ENCODE results near the gene FXR1.
A peak's percentile ranks its signal among the peaks of the same experiment; 100 is the strongest.

FXR1 gene

GRCh38 chr3:180913581-180914404 is 1.3 kb downstream of the FXR1 start:
- TF ChIP-seq, protein P1, sequence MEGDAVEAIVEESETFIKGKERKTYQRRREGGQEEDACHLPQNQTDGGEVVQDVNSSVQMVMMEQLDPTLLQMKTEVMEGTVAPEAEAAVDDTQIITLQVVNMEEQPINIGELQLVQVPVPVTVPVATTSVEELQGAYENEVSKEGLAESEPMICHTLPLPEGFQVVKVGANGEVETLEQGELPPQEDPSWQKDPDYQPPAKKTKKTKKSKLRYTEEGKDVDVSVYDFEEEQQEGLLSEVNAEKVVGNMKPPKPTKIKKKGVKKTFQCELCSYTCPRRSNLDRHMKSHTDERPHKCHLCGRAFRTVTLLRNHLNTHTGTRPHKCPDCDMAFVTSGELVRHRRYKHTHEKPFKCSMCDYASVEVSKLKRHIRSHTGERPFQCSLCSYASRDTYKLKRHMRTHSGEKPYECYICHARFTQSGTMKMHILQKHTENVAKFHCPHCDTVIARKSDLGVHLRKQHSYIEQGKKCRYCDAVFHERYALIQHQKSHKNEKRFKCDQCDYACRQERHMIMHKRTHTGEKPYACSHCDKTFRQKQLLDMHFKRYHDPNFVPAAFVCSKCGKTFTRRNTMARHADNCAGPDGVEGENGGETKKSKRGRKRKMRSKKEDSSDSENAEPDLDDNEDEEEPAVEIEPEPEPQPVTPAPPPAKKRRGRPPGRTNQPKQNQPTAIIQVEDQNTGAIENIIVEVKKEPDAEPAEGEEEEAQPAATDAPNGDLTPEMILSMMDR (IDR thresholded peaks at IDR 0.05; ENCODE audit: control insufficient read depth, insufficient read depth, low read depth, low read length, missing control alignments) = no peak
- no peak for DNase-seq (ENCODE audit: low read depth)

DNA sequence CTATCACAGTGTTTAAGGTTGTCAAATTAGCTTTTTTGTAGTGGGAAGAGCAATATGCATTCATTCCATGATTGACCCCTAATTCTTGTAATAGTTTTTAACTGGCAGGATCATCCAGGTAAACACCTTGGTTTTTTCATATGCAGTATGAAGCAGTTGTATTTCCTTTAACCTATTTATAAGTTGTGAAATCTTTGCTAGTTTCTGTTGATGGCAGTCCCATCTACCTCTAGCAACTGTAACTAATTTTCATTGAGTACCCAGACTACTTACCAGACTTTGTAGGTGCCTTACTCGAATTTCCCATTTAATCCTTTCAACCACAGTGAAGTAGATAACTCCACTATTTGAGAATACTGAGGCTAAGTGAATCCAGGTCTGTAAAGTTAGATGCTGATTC is 6.1 kb downstream of the FXR1 start:
- H3K4me3 ChIP-seq (ENCODE audit: control insufficient read depth, low read depth, low read length) = no peak overlapping the region
- no peak for DNase-seq (ENCODE audit: low read depth)
- TF ChIP-seq, protein P1 (IDR thresholded peaks at IDR 0.05; ENCODE audit: control insufficient read depth, insufficient read depth, low read depth, low read length, missing control alignments) = no peak

More at GRCh38 chr3:180913581-180914404, 1.3 kb downstream of the FXR1 start:
- peak overlapping the region; percentile 62 for H3K4me3 ChIP-seq (ENCODE audit: control insufficient read depth, low read depth, low read length)

DNA sequence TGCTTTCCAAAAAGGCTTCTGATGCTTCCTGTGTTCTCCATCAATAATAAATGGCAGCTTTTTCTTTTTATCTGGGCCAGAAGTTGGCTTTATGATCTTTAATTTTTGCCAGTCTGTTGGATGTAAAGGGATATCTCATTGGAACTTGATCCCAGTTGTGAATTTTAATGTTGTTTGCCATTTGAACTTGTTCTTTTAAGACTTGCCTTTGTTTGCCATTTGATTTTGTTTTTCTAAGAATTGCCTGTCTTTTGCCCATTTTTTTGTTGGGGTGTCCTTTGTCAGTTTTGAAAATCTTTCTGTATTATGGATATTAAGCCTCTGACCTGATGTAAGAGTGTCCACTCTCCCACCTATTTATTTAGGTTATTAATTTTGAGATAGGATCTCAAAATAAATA is 9.8 kb downstream of the FXR1 start:
- TF ChIP-seq, protein P1 (IDR thresholded peaks at IDR 0.05; ENCODE audit: control insufficient read depth, insufficient read depth, low read depth, low read length, missing control alignments) = no peak
- DNase-seq (ENCODE audit: low read depth) = no peak
- H3K4me3 ChIP-seq (ENCODE audit: control insufficient read depth, low read depth, low read length) = no peak overlapping the region

GRCh38 chr3:180923561-180923960 is 11.1 kb downstream of the FXR1 start:
- no peak for DNase-seq (ENCODE audit: low read depth)
- TF ChIP-seq, protein P1 (IDR thresholded peaks at IDR 0.05; ENCODE audit: control insufficient read depth, insufficient read depth, low read depth, low read length, missing control alignments) = no peak
- H3K4me3 ChIP-seq (ENCODE audit: control insufficient read depth, low read depth, low read length) = no peak overlapping the region

DNA sequence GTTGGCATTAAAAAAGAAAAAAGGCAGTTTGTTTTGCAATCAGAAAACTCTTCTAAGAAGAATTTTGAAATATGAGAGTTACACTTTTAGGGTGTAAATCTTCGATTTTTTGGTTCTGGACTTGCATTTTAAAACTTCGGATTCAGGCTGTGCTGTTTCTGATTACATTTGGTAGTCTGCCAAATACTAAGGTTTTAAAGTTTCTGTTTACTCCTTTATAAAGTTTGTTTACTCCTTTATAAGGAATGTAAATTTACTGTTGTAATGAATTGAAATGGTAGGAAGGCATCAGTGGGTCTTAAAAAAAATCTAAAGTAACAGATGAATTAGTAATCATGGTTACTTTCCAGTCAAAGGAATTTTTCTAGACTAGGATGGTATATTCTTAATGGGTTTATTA is 14.1 kb downstream of the FXR1 start:
- DNase-seq (ENCODE audit: low read depth) = no peak
- TF ChIP-seq, protein P1 (IDR thresholded peaks at IDR 0.05; ENCODE audit: control insufficient read depth, insufficient read depth, low read depth, low read length, missing control alignments) = no peak
- H3K4me3 ChIP-seq (ENCODE audit: control insufficient read depth, low read depth, low read length) = no peak overlapping the region

DNA sequence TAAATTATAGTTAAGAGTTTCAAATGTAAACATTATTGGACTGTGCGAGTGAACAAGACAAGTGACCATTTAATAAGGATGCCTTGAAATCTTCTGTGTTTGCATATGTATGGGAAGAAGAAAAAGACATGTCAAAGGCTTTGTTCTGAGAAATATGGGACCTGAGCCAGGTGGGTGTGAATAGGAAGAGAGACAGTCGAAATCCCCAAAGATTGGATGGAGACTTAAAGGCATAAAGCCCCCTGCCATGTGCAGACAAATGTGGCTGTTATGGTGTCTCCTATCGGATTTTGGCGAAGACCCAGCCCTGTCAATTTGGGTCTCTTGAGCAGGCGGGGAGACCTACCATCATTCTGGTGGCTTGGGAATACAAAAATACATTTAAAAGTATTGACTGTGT is 16.9 kb downstream of the FXR1 start:
- TF ChIP-seq, protein P1 (IDR thresholded peaks at IDR 0.05; ENCODE audit: control insufficient read depth, insufficient read depth, low read depth, low read length, missing control alignments) = no peak
- DNase-seq (ENCODE audit: low read depth) = no peak
- H3K4me3 ChIP-seq (ENCODE audit: control insufficient read depth, low read depth, low read length) = no peak overlapping the region

All from AG09309 (cell line).